GM19025 (cell line): ENCODE results near the gene CCDC63.

Experiments used
- ATAC-seq: cut with Tn5 transposase; IDR thresholded peaks from one replicate; pipeline ENCODE4 v1.9.1; 2021; ENCODE audit warnings: mild to moderate bottlenecking, low read depth, moderate library complexity; ENCODE audit not compliant: unreplicated experiment

Gene CCDC63

DNA sequence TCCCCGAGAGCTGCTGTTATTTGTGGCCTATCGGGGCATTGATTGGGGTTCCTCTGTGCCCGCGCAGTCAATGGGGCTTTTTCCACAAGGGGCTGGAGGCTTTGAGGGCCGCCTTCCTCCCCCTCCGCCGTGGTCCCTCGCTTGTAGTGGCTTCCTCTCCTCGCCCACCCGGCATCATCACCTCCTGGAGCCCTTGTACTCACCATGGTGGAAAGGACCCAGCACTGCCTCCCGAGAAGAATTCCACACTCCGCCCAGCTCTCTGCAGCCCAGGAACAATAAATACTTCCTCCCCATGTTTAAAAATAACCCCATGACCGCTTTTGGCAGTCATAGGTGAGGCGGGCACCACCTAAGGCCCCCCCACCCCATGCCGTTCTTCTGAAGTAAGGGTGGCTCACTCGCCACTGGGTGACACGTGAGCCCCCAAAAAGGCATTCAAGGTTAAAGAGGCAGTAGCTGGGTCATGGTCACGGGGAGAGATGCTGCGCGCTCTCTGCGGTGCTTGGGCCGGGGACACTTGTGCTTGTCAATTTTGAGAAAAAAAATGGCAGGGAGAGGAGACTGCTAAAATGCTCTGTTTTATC lies 73.6 kb downstream of the CCDC63 start, which contains the start of gene MYL2:
MYL2 (minus strand) TSS at position 256 of the 587 bp plus-strand sequence; CDS start at position 206, 50 bp downstream.
- ATAC-seq, result no peak

DNA sequence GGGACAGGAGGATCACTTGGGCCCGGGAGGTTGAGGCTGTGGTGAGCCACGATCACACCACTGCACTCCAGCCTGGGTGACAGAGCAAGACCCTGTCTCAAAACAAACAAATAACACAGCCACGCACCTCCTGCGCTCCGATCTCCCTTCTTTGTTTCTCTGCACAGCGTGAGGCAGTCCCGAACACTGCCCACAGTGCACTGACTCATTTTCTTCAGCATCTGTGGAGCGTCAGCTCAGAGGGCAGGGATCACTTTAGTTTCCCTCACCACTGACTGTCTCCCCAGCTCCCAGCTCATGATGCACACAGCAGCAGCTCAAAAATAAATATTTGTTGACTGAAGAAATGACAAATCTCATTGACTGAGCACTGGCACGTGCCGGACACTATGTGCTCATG lies 74.5 kb downstream of the CCDC63 start:
- no peak for ATAC-seq

DNA sequence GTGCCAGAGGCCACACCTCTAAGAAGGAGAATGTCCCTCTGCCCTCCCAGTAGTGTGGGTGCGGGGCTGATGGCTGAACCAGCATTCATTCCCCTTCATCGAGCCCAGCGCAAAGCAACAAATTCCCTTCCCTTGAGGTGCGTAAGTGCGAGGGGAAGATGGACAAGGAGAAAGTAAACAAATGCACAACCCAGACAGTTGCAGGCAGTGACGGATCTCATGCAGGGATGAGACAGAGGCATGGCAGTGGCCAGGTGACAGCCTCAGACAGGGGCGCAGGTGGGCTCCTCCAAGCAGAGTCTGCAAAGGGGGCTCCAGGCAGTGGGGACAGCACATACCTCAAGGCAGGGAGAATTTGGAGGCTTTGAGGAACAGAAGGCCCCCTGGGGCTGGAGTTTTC lies 75.9 kb downstream of the CCDC63 start:
- ATAC-seq, result no peak

- no peak for ATAC-seq
These were observed 76.4 kb downstream of the CCDC63 start for GRCh38 chr12:110923192-110923591.

DNA sequence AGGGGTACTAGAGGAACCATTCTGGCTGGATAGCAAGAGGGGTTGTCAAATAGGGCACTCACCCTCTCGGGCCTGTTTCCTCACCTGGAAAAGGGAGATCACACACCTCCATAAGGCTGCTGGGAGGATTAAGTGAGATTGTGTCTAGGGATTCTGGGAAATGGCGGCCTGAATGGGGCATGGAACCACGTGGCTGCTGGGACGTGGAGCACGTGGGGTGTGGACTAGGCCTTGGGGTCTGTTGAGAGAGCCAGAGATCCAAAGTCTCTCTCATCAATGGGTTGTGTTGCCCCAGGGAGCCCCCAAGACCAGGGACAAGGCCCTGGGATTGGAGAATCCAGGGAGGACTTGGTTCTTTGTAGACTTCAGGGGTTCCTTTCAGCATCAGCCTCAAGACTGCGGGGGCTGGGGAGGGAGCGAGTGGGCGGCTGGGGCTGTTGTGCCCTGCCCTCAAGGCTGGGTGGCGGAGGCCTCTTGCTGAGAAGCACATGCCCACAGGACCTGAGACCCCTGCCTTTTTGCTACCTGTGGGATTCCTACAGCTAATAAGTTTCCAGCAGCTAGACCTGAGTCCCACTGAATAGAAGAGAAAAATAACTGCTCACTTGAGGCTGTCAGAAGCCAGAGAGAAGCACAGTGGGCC lies 77.0 kb downstream of the CCDC63 start:
- ATAC-seq, result no peak

DNA sequence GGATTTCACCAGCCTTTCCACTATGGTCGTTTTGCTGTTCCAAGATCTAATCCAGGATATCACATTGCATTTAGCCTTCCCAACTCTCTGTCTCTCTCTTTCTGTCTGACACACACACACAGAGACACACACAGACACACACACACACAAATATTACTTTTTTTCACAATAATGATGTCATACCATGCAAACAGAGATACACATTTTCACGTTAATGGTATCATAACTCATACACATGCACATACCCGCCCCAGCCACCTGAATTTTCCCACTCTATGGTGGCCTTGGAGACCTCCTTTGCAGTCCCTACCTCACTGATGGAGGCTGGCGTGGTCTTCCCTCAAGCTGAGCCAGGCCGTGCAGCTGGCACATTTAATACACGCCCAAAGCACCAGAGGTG lies 80.8 kb downstream of the CCDC63 start:
- no peak for ATAC-seq

- ATAC-seq, result no peak
These were observed 81.9 kb downstream of the CCDC63 start for GRCh38 chr12:110928700-110929099.

GRCh38 chr12:110929818-110930217 lies 83.0 kb downstream of the CCDC63 start:
- ATAC-seq, result no peak

GRCh38 chr12:110930348-110931314 lies 83.8 kb downstream of the CCDC63 start:
- ATAC-seq, result no peak

GRCh38 chr12:110931315-110931728 lies 84.5 kb downstream of the CCDC63 start:
- ATAC-seq, result no peak

DNA sequence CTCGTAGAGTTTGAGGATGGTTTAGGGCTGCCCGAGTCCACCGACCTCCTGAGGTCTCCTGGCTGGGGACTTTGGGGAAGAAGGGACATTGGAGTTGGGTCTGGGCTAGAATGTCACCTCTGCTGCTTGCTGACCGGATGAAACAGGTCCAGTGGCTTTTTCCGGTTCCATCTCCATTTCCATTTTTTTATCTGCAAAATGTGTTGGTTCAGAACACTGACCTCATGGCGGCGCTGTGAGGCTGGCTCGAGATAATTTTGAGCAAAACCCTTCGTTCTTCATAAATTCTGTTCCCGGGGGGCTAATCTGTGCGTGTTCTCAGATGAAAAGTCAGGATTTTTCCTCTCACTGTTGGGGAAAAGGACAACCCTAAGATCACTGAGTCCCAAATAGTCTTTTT lies 85.3 kb downstream of the CCDC63 start:
- ATAC-seq, result no peak

DNA sequence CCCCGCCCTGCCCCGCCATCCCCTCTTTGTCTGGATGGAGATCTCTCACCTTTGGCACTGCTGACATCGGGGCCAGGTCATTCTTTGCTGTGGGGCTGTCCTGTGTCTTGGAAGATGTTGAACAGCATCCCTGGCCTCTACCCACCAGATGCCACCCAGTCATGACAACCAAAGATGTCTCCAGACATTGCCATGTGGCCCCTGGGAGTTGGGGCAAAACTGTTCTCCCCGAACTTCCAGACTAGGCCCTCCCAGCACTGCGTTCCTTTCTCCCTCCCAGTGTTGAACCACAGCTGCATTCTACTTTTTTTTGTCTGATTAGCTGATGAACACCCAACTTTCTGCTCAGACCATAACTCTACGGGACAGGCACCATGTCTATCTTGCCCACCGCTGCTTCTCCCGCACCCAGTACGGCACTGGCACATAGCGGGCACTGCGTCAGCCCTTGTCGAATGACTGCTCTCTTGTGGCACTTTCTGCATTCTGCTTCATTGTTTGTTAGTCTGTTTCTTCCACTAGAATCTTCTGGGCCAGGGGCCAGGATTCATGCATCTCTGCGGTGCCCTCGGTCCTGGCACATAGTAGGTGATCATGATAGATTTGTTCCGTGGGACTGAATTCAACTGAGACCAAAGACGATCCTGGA lies 86.7 kb downstream of the CCDC63 start:
- ATAC-seq, result no peak

- no peak for ATAC-seq
These were observed 87.5 kb downstream of the CCDC63 start for GRCh38 chr12:110934093-110934852.

GRCh38 chr12:110935588-110935987 lies 88.8 kb downstream of the CCDC63 start:
- ATAC-seq, result no peak

- no peak for ATAC-seq
These were observed 89.7 kb downstream of the CCDC63 start for GRCh38 chr12:110936367-110937103.

DNA sequence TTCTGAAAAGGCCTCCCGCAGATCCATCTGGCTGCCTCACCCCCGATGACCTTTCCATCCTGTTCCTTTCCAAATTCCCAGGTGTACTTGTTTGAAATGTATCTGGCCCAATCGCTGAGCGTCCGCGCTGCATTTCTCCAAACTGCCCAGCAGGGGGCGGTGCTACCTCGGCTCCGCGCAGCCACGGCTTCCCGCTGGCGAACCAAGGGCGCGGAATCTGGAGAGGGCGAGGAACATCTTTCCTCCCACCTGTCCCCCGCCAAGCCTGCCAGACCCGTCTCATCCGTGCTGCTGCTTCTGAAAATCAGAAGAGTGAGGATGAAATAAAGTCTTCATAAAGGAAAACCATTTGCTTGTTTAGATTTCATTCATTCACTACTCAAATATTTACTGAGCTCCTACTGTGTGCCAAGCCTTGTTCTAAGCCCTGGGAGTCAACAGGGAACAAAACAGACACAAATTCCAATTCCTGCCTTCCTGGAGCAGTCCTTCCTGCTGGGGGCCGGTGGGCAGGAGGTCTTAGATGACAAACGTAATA lies 90.4 kb downstream of the CCDC63 start:
- no peak for ATAC-seq

GRCh38 chr12:110940296-110940695 lies 93.5 kb downstream of the CCDC63 start:
- no peak for ATAC-seq

GRCh38 chr12:110940933-110941332 lies 94.1 kb downstream of the CCDC63 start:
- no peak for ATAC-seq

DNA sequence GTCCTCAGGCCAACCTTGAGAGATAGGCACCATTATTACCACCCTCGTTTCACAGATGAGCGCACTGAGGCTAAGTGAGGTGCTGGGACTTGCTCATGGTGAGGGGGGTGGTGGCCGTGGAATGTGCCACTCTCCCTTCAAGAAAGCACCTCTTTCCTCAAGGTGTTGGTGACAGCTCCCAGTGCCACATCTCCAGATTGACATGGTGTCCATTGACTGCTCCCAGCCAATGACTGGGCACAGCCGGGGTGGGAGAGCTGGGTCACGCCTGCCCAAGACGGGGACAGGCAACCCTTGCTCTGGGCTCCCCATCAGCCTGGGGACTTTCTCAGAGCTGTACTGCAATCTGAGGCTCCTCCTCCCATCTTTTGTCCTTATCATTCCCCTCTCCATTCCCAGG lies 94.6 kb downstream of the CCDC63 start:
- no peak for ATAC-seq
